Mesenteric fat pad (tissue), 1 donor: ENCODE measurements around the gene CYB5RL. TPM values are rescaled to one million over a fixed set of nuclear protein-coding genes. Genes with fewer than 3 reads are reported as not detected.
A peak's percentile ranks its signal among the peaks of the same experiment; 100 is the strongest.
"Not testable (repeated sequence)": the region's sequence is repeated elsewhere in the genome, so short reads cannot be mapped to it uniquely, and the experiment has no call there.

ENCODE experiments used
- DNase-seq: peaks from one replicate; pipeline ENCODE4 v3.0.0-alpha.2; 2020; ENCODE audit warnings: low spot score
- long read RNA-seq: library from polyadenylated mRNA; unstranded; transcript quantifications from one replicate; pipeline ENCODE4 v2.0.0, GENCODE V29; 2020
- total RNA-seq: library from RNA; stranded (reverse); fragmentation: NEBNext Ultra II Directional; extraction: Animal tissue kit (Norgen Biotek cat#: 25700); gene quantifications from one replicate; pipeline ENCODE4 v1.2.1, GENCODE V29; 2021
- donor health status: DM: yes; HTN: yes; CAD: no.

CYB5RL gene
- 5.2 TPM for total RNA-seq
- long read RNA-seq, partial matches to known transcripts: 1 of 6 reads
- long read RNA-seq, other reads (novel, unspliced or antisense): 5 of 6 reads

DNA sequence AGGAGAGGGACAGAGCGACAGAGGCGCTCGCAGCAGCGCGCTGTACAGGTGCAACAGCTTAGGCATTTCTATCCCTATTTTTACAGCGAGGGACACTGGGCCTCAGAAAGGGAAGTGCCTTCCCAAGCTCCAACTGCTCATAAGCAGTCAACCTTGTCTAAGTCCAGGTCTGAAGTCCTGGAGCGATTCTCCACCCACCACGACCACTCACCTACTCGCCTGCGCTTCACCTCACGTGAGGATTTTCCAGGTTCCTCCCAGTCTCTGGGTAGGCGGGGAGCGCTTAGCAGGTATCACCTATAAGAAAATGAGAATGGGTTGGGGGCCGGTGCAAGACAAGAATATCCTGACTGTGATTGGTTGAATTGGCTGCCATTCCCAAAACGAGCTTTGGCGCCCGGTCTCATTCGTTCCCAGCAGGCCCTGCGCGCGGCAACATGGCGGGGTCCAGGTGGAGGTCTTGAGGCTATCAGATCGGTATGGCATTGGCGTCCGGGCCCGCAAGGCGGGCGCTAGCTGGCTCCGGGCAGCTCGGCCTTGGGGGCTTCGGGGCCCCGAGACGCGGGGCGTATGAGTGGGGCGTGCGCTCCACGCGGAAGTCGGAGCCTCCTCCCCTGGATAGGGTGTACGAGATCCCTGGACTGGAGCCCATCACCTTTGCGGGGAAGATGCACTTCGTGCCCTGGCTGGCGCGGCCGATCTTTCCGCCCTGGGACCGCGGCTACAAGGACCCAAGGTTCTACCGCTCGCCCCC, at the start of gene CYB5RL, which contains the start of gene MRPL37:
Gene CYB5RL (minus strand): TSS at position 266 of the 754 bp plus-strand sequence. CDS start 4,414 bp downstream, outside the sequence.
Gene MRPL37 (plus strand): TSS at position 403 of the 754 bp plus-strand sequence. CDS start 77 bp downstream, at position 480.
- peak; percentile 94 for DNase-seq

DNA sequence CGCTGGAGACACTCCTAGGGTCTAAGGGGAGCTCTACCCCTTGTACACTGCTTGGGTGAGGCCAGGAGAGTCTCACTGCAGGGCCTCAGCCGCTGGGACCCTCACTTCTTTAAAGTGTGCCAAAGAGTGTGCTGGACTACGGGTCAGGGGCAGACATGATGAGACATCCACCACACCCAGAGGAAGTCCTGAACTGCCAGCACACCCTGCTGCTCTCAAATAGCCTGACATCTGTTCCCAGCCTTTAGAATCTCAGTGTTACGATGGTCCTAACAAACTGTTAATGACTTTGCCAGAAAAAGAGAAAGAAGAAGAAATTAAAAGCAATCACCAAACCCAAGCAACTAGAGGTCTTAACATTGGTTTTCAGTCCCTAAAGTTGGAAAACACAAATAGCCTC, 49.1 kb upstream of the CYB5RL start:
- no peak for DNase-seq

DNA sequence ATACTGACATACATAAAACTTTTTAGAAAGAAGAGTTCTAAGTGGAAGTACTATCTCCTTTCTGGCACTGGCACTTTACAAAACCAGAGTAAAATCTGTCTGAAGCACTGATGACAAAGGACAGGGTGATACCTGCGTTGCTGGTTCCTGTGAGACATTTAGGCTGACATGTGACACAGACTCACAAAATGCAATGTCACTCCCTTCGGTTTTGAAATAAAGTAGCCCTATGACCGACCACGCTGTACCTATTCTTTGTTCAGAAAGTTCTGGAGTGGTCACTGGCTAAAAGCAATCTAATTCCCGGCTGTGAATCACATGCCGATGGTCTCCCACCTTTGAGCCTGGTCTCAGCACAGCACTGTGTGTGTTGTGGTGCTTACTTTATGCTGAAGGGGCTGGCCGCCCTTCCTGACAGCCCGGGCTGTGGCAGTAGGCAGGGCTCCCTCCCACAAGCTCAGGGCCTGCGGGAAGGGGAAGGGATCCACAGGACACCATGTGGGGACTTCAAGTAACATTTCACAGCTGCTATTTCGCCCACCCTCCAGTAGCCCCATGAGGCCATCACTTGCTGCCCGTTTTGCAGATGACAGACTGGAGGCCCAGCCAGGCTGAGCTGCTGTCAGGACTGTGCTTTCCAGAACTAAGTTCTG, 48.2 kb upstream of the CYB5RL start:
- no peak for DNase-seq

- no peak for DNase-seq
Observed at GRCh38 chr1:54246116-54246721, 46.4 kb upstream of the CYB5RL start.

DNA sequence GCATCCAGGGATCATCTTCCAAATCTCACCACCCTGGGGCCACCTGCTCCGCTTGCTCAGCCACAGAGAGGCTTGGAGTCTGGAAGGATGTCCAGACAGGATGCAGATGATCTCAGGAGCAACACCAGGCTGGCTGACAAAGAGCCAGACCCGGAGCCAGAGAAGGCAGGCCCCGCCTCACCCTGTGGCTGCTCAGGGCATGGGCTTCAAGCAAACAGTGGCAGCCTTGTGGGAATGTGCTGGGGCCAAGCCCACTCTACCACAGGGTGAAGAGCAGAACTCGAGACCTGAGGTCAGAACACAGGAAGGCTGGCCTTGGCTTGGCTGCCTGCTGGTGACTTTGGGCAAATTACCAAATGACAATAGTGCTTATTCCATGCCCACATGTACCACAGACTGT, 45.7 kb upstream of the CYB5RL start:
- no peak for DNase-seq

DNA sequence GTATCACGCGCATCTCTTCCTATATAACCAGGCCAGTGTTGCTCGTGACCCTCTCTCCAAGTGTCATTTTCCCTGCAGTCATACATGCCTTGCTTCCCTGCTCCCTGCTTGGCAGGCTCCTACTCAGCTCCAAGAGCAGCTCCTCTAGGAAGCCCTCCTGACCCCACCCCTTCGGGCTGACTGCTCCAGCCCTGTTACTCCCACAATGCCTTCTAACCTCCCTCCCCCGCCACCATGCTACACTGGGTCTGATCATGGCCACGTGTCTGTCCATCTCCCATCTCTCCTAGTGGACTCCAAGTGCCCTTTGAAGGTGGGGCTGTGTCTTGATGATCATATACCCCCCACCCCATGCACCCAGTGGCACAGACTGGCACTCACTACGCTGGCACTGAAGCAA, 44.8 kb upstream of the CYB5RL start:
- no peak for DNase-seq

GRCh38 chr1:54243022-54243421, 43.2 kb upstream of the CYB5RL start:
- no peak for DNase-seq

DNA sequence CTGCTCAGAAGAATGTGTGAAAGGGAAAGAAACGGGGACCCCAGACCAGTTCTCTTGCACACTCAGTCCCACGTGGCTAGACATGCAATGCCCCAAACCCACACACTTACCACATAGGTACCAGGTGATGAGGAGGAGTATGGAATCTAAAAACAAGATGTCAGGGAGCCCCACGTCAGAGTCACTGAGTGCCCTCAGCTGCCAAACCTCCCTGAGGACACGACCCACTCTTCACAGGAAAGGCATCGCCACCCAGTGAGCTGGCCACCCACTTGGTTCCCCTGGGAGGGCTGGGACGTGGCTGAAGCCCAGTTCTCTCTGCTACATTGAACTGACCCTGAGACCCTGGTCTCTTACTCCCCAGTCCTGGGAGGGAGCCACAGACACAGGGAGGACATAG, 41.5 kb upstream of the CYB5RL start:
- no peak for DNase-seq

GRCh38 chr1:54240741-54241335, 41.0 kb upstream of the CYB5RL start:
- DNase-seq: no peak

GRCh38 chr1:54239631-54240031, 39.8 kb upstream of the CYB5RL start:
- DNase-seq: no peak

- DNase-seq: no peak
Observed at GRCh38 chr1:54239035-54239383, 39.2 kb upstream of the CYB5RL start.

DNA sequence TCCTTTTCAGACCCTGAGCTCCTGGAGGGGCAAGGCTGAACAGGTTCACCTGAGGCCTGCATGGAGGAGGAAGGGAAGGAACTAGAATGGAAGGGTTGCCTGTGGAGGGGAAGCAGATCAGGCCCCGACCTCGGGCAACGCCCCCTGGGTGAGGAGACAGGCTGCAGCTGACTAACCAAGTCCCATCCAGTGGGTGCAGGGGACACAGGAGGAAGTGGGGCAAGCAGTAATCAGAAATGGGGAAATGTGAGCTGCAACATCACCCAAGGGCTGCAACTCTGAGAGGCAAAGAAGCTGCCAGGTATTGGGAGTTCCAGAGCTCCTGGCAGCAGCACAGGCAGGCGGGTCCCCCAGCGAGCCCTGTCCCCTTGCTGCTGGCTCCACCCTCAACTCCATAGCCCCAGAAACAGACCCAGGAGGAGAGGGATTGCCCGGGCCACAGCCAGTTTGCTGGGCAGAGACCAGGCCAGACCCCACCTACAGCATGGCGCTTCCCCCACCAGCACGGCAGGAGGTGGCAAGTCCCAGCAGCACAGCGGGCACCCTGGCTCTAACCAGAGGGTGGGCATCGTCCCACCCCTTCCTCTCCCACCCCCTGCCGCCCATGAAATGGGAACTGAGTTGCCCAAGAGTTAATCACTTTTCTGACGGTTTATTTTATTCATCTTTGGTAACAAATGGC, 38.7 kb upstream of the CYB5RL start:
- no peak for DNase-seq

- no peak for DNase-seq
Observed at GRCh38 chr1:54237586-54237985, 37.8 kb upstream of the CYB5RL start.

DNA sequence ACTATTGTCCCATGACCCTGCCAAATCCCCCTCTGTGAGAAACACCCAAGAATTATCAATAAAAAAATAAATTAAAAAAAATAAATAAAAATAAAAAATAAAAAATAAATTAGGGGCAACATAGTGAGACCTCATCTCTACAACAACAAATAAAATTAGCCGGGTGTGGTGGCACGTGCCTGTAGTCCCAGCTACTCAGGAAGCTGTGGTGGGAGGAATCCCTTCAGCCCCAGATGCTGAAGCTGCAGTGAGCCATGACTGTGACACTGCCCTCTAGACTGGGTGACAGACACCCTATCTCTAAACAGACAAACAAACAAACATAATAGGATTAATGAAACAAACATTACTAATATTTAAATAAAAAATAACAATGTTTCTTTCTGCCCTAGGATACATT, 34.5 kb upstream of the CYB5RL start:
- no peak for DNase-seq

DNA sequence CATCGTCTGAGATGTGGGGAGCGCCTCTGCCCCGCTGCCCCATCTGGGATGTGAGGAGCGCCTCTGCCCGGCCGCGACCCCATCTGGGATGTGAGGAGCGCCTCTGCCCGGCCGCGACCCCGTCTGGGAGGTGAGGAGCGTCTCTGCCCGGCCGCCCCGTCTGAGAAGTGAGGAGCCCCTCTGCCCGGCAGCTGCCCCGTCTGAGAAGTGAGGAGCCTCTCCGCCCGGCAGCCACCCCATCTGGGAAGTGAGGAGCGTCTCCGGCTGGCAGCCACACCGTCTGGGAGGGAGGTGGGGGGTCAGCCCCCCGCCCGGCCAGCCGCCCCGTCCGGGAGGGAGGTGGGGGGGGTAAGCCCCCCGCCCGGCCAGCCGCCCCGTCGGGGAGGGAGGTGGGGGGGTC, 33.4 kb upstream of the CYB5RL start:
- DNase-seq: not testable (repeated sequence)

GRCh38 chr1:54230507-54231339, 30.9 kb upstream of the CYB5RL start:
- no peak for DNase-seq

GRCh38 chr1:54229281-54229891, 29.6 kb upstream of the CYB5RL start:
- no peak for DNase-seq

DNA sequence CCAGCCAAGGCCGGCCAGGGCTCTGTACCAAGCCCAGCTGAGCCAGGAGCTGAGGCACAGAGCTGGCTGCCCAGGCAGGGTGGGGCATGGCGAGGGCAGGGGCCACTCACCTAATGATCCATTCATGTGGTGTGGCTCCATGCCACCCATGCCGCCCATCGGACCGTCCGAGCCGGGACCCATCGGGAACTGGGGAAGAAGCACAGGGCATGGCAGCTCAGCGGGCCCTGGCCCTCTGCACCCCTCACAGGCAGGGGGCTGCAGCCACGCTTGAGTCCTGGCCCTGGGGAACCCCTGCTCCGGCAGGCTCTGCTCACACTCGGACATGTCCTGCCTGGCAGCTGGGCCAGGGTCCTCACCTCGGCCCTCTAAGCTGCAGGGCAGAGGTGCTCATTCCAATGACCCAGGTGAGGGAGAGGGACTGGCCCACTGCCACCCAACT, 28.8 kb upstream of the CYB5RL start:
- no peak for DNase-seq

DNA sequence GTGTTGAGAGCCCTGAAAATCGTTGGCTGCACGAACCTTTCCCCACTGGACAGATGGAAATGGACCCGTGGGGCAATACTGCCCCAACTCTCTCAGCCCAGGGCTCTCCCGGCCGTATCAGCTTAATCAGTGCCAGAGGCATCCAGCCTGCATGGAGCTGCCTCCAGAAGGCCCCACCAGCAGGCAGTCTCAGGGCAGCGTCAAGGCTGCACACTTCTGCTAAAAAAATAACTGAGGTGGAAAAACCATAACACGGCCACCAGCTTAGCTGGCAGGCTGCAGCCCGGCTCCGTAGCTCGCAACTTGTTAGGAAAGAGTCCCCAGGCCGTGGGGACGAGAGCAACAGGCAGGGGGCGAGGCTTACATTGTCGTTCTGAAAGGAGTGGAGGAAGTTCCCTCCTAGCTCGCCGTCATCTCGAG, 28.1 kb upstream of the CYB5RL start:
- no peak for DNase-seq

DNA sequence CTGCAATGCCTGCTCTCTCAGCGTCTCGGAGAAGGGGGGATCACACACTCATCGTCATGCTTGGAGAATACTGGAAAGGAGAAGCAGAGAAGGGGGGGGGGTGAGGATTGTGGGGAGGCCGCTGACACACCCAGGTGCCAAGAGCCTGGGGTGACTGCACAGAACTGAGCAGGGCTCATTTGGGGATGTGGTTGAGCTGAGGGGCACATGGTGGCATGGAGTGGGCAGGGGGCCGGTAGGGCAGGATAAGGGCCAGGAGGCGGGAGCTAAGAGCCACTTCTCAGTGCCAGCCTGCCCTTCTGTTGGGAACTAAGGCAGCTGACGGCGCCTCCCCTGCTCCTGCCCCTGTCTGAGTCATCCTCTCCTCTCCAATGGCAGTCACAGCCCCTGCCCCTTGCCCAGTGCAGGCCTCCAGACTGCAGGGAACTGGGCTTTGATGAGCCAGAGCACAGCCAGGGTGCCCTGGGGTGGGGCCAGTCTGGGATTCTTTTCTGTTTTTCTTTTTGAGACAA, 27.3 kb upstream of the CYB5RL start:
- DNase-seq: no peak
